Activated CD4-positive, alpha-beta T cell treated with anti-CD3 and anti-CD28 coated beads, Interleukin-2, amount 10 ng/mL, durations not matched to agents 24 days and 14 days (primary cell): Measurements from ENCODE around the gene MED12L. TPM values are rescaled to one million over a fixed set of nuclear protein-coding genes. Genes with fewer than 3 reads are reported as not detected.
"Not testable (repeated sequence)": the region's sequence is repeated elsewhere in the genome, so short reads cannot be mapped to it uniquely, and the experiment has no call there.

Experiments
- DNase-seq: peaks from one replicate; pipeline ENCODE4 v3.0.0; 2022
- H3K27ac Mint-ChIP-seq: one replicate; pipeline ENCODE4 v1.8.0; 2022; ENCODE audit warnings: mild to moderate bottlenecking, mixed read lengths
- H3K27me3 Mint-ChIP-seq: one replicate; pipeline ENCODE4 v1.8.0; 2022; ENCODE audit warnings: mixed read lengths
- H3K36me3 Mint-ChIP-seq: one replicate; pipeline ENCODE4 v1.8.0; 2022; ENCODE audit warnings: low read depth, mild to moderate bottlenecking, mixed read lengths
- H3K4me1 Mint-ChIP-seq: one replicate; pipeline ENCODE4 v1.8.0; 2021; ENCODE audit warnings: mixed read lengths
- H3K4me3 Mint-ChIP-seq: one replicate; pipeline ENCODE4 v1.8.0; 2022; ENCODE audit warnings: mild to moderate bottlenecking, moderate library complexity, mixed read lengths
- H3K9me3 Mint-ChIP-seq: one replicate; pipeline ENCODE4 v1.8.0; 2021; ENCODE audit warnings: mixed read lengths
- intact Hi-C: fragments of 100-400 bp; cut with micrococcal nuclease; formaldehyde crosslinking; loops from one replicate; pipeline ENCODE4 v1.15.1; 2023
- total RNA-seq: library from RNA; stranded (reverse); gene quantifications from 2 replicates; pipeline ENCODE4 v1.2.3, GENCODE V29; 2022

Gene MED12L
- total RNA-seq, 1 donor from 2014 or later: 4.9 TPM

GRCh38 chr3:151081082-151081481, 4.4 kb upstream of the MED12L start:
- H3K27me3 Mint-ChIP-seq: peaks cover 55% of the 10 kb centered on the region
- DNase-seq, H3K9me3 Mint-ChIP-seq, H3K27ac Mint-ChIP-seq, H3K36me3 Mint-ChIP-seq, H3K4me1 Mint-ChIP-seq, H3K4me3 Mint-ChIP-seq: not testable (repeated sequence)
- intact Hi-C loops: loop anchor here (10.0 kb wide), 1 partner anchor 204 kb away; no protein-coding TSS in a partner anchor

- Mint-ChIP-seq H3K9me3 (no peaks in the 10 kb centered on the region), H3K36me3 (no peaks in the 10 kb centered on the region), H3K4me3 (no peak overlapping the region), H3K27ac (no peak overlapping the region), H3K27me3 (peaks cover 69% of the 10 kb centered on the region), H3K4me1 (peaks cover 8% of the 10 kb centered on the region)
- no peak for DNase-seq
- intact Hi-C loops: loop anchor here (10.0 kb wide), 1 partner anchor 202 kb away; no protein-coding TSS in a partner anchor
Observed at GRCh38 chr3:151082880-151083838, 2.3 kb upstream of the MED12L start.

- peak overlapping the region; percentile 73 for H3K4me3 Mint-ChIP-seq
- no peaks in the 10 kb centered on the region for H3K9me3 Mint-ChIP-seq
- no peaks in the 10 kb centered on the region for H3K36me3 Mint-ChIP-seq
- H3K27me3 Mint-ChIP-seq: peaks cover 68% of the 10 kb centered on the region
- intact Hi-C loops: loop anchor here (5.0 to 10.0 kb wide), 7 partner anchors 122 to 1273 kb away; partner anchors contain the start of genes ERICH6 and RNF13
- DNase-seq: no peak
- H3K4me1 Mint-ChIP-seq: peaks cover 8% of the 10 kb centered on the region
- H3K27ac Mint-ChIP-seq: no peak overlapping the region
Observed at GRCh38 chr3:151084893-151085226, 604 bp upstream of the MED12L start.

GRCh38 chr3:151085889-151086483, 522 bp downstream of the MED12L start:
- H3K4me3 Mint-ChIP-seq: peak overlapping the region; percentile 88
- peaks cover 8% of the 10 kb centered on the region for H3K4me1 Mint-ChIP-seq
- H3K27ac Mint-ChIP-seq: no peak overlapping the region
- no peaks in the 10 kb centered on the region for H3K36me3 Mint-ChIP-seq
- intact Hi-C loops: loop anchor here (1.0 to 10.0 kb wide), 9 partner anchors 60 to 1274 kb away; partner anchors contain the start of genes ERICH6 and RNF13
- H3K27me3 Mint-ChIP-seq: peaks cover 63% of the 10 kb centered on the region
- H3K9me3 Mint-ChIP-seq: no peaks in the 10 kb centered on the region
- peak; percentile 73 for DNase-seq

DNA sequence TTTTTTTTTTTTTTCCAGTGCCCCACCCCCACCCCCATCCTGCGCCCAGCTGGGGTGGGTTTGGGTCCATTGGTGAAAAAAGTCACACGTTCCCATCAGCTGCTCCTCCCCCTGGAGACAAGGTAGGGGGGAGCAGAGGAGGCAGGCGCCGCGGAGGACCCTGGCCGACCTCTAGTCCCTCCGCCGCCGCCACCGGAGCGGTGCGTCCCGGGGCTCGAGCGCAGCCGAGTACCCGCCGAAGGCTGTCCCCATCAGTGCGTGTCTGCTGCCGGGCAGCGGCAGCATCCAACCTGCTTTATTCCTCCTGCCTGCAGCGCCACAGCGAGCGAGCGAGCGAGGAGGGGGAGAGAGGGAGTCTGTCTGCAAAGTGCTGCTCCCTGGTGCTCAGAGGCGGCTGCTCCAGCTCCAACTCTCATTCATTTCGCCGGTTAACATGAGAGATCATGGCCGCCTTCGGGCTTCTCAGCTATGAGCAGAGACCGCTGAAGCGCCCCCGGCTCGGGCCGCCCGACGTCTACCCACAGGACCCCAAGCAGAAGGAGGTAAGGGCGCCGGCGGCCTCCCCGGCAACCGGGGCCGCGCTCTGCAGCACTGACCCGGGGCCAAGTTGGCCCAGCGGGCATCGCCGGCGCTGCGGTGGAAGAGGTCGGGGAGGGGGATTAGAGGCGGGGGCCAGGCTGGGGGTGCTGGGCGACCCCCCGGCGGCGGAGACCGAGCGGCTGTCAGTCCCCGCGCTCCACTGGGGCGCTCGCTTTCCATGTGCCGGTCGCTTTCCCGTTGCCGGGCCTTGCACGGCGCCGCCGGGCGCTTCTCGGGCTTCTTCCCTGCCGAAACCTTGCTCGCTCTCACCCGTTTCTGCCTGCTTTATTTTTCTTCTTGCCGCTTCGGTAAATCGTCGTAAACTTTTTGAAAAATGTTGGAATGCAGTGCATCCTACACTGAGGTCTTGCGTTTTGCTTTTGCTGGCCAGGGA, 1.3 kb downstream of the MED12L start:
- Mint-ChIP-seq H3K4me1 (peaks cover 8% of the 10 kb centered on the region), H3K9me3 (no peaks in the 10 kb centered on the region), H3K36me3 (no peaks in the 10 kb centered on the region), H3K4me3 (peak overlapping the region; percentile 88), H3K27ac (peak overlapping the region; percentile 53), H3K27me3 (peaks cover 58% of the 10 kb centered on the region)
- intact Hi-C loops: loop anchor here (1.0 to 10.0 kb wide), 9 partner anchors 60 to 1274 kb away; partner anchors contain the start of genes ERICH6 and RNF13
- DNase-seq: peak; percentile 88

- Mint-ChIP-seq H3K4me1 (peaks cover 8% of the 10 kb centered on the region), H3K9me3 (no peaks in the 10 kb centered on the region), H3K27me3 (peaks cover 50% of the 10 kb centered on the region), H3K4me3 (peak overlapping the region; percentile 80), H3K36me3 (no peaks in the 10 kb centered on the region), H3K27ac (no peak overlapping the region)
- intact Hi-C loops: loop anchor here (5.0 to 10.0 kb wide), 7 partner anchors 120 to 1275 kb away; partner anchors contain the start of genes ERICH6 and RNF13
- DNase-seq: no peak
Observed at GRCh38 chr3:151087648-151088047, 2.2 kb downstream of the MED12L start.

DNA sequence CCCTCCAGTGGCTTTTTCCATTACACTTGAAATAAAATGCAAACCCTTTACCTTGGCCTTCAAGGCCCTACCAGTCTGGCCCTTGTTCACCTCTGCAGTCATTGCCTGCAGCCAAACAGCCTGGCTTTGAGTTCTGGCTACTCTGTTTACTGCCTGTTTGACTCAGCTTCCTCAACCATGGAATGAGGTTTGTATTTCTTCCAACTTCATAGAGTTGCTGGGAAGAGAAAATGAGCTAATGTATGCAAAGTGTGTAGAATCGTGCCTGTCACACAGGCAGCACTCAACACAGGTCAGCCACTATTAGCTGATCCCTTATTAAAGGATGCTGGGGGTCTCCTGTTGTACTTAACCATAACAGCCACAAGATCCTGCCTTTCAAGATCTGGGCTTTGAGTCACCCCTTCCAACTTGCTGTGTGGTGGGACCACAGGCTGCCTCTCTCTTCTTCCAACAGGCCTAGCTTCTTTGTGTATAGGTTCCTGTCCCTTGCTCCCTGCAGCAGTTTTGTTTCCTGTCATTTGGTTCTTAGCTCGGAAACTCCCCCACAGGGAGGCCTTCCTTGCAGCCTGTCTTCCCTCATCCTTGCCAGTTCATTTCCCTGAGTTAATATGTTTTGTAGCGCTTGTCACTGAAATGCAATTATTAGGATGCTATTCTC, 6.4 kb downstream of the MED12L start:
- intact Hi-C loops: no loop called here
- peaks cover 32% of the 10 kb centered on the region for H3K27me3 Mint-ChIP-seq
- H3K9me3 Mint-ChIP-seq: no peaks in the 10 kb centered on the region
- no peak overlapping the region for H3K27ac Mint-ChIP-seq
- no peak for DNase-seq
- H3K36me3 Mint-ChIP-seq: no peaks in the 10 kb centered on the region
- peaks cover 2% of the 10 kb centered on the region for H3K4me1 Mint-ChIP-seq
- H3K4me3 Mint-ChIP-seq: no peak overlapping the region

DNA sequence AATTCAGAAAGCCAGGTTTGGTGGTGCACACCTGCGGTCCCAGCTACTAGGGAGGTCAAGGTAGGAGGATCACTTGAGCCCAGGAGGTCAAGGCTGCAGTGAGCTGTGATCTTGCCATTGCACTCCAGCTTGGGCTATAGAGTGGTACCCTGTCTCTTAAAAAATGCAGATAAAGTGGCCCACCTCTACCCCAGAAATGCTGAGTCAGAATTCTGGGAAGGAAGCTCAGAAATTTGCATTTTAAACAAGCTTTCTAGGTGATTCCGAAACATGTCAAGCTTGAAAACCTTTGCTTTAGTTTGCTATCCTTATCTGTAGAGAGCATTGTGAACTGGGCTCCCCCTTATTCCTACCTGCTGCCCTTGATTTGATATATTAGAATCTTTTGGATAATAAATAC, 7.7 kb downstream of the MED12L start:
- H3K4me3 Mint-ChIP-seq: no peak overlapping the region
- DNase-seq: no peak
- H3K9me3 Mint-ChIP-seq: no peaks in the 10 kb centered on the region
- H3K27me3 Mint-ChIP-seq: peaks cover 23% of the 10 kb centered on the region
- H3K4me1 Mint-ChIP-seq: no peaks in the 10 kb centered on the region
- H3K27ac Mint-ChIP-seq: no peak overlapping the region
- intact Hi-C loops: no loop called here
- no peaks in the 10 kb centered on the region for H3K36me3 Mint-ChIP-seq

GRCh38 chr3:151093905-151094304, 8.4 kb downstream of the MED12L start:
- intact Hi-C loops: no loop called here
- no peaks in the 10 kb centered on the region for H3K9me3 Mint-ChIP-seq
- no peaks in the 10 kb centered on the region for H3K36me3 Mint-ChIP-seq
- DNase-seq: no peak
- H3K27ac Mint-ChIP-seq: no peak overlapping the region
- no peak overlapping the region for H3K4me3 Mint-ChIP-seq
- H3K4me1 Mint-ChIP-seq: no peaks in the 10 kb centered on the region
- H3K27me3 Mint-ChIP-seq: peaks cover 21% of the 10 kb centered on the region

DNA sequence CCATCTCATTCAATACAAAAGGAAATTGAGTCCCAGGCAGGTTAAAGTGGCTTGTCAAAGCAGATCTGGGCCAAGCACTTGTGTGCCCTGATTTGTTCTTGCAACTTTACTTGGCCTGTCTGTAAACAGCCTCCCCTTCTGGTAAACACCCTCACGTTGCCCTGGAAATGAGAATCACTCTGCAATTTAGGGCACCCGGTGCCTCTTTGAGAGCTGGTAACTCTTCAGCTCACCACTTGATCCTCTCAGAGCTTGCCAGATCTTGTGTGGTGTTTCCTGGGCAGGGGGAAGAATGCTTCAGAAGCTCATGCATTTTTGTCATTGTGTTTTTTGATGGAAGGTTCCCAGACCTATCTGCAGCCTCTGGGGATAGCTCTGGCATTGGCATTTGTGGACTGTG, 11.3 kb downstream of the MED12L start:
- no peak overlapping the region for H3K4me3 Mint-ChIP-seq
- H3K36me3 Mint-ChIP-seq: no peaks in the 10 kb centered on the region
- H3K4me1 Mint-ChIP-seq: no peaks in the 10 kb centered on the region
- H3K27me3 Mint-ChIP-seq: peaks cover 35% of the 10 kb centered on the region
- H3K27ac Mint-ChIP-seq: no peak overlapping the region
- intact Hi-C loops: no loop called here
- no peaks in the 10 kb centered on the region for H3K9me3 Mint-ChIP-seq
- DNase-seq: no peak

- Mint-ChIP-seq H3K27me3 (peaks cover 36% of the 10 kb centered on the region), H3K4me1 (no peaks in the 10 kb centered on the region), H3K9me3 (no peaks in the 10 kb centered on the region), H3K36me3 (no peaks in the 10 kb centered on the region), H3K4me3 (no peak overlapping the region), H3K27ac (no peak overlapping the region)
- DNase-seq: no peak
- intact Hi-C loops: no loop called here
Observed at GRCh38 chr3:151100076-151100475, 14.6 kb downstream of the MED12L start.

DNA sequence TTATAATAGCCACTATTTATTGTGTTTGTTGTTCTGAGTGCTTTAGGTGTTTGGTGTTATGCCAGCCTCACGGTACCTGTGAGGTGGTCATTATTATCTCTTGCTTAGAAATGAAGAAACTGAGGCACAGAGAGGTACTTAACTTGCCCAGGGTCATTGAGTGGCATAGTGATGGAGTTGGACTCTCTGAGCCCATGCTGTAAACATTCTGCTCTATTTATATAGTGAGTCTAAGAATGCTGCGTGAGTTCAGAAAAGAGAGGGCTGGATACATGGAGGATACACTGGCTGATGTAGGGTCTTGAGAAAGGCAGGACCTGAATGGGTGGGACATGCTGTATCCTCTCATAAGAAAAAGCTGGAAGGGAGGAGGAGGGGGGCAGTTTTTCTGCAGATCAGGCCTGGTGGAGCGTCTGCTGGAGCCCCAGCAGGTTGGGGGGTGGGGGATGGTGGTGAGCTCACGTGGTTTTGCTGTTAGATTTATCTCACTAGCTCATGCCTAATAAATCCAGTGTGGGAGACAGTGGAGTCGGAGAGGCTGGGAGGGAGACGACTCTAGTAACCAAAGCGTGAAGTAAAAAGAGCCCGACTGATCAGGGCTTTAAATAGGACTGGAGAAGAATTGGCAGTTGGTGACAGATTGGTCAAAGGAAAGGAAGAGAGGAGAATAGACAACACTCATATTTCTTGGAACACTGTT, 16.0 kb downstream of the MED12L start:
- no peak overlapping the region for H3K27ac Mint-ChIP-seq
- H3K27me3 Mint-ChIP-seq: peaks cover 36% of the 10 kb centered on the region
- no peaks in the 10 kb centered on the region for H3K36me3 Mint-ChIP-seq
- H3K4me1 Mint-ChIP-seq: no peaks in the 10 kb centered on the region
- no peak overlapping the region for H3K4me3 Mint-ChIP-seq
- H3K9me3 Mint-ChIP-seq: no peaks in the 10 kb centered on the region
- intact Hi-C loops: no loop called here
- DNase-seq: no peak
